A549 (cell line): Measurements from ENCODE around the gene ADAMTS12. TPM values are rescaled to one million over a fixed set of nuclear protein-coding genes. Genes with fewer than 3 reads are reported as not detected.

ENCODE experiments used
- ATAC-seq, 2 experiments: fragments of 200-7000 bp in 1 of 2; fragments of >200 bp in 1 of 2; cut with Nextera tagmentation in 1 of 2; cut with Tn5 transposase in 1 of 2; 3 replicates each; pipeline versions ENCODE4 v1.8.0 to v1.9.1; 2018 to 2020; ENCODE audit warnings: mild to moderate bottlenecking in 1 of 2, moderate library complexity in 1 of 2
- CTCF ChIA-PET: fragments of 300-600 bp; sonication (Branson Sonifier 250); formaldehyde crosslinking; extraction: SDS; loops from one replicate; lab custom pipeline; 2021; ENCODE audit warnings: antibody characterized with exemption, inconsistent platforms; lab: Yijun Ruan, JAX
- POLR2A ChIA-PET: fragments of 350-600 bp; formaldehyde crosslinking; extraction: SDS; loops from one replicate; lab custom pipeline; 2021; ENCODE audit warnings: antibody characterized with exemption, inconsistent platforms; lab: Yijun Ruan, JAX
- DNase-seq, 2 experiments: peaks; one replicate each; pipeline versions ENCODE4 v3.0.0 to v3.0.0-alpha.2; 2011 to 2016; ENCODE audit warnings: low read depth in 1 of 2, low spot score in 1 of 2
- FAIRE-seq: peaks from 2 replicates; lab custom pipeline; 2011; peaks lifted over from hg19 to GRCh38; lab: Jason Lieb, UNC
- H3K27ac ChIP-seq, 2 experiments: fragments of >200 bp; sonication (Bioruptor Twin); formaldehyde crosslinking; 3 replicates each; pipeline ENCODE4 v1.5.1; 2016 to 2017
- H3K4me1 ChIP-seq: fragments of >200 bp; sonication (Bioruptor Twin); formaldehyde crosslinking; 3 replicates; pipeline ENCODE4 v1.6.1; 2016
- H3K4me2 ChIP-seq: fragments of >200 bp; sonication (Bioruptor Twin); formaldehyde crosslinking; 3 replicates; pipeline ENCODE4 v1.6.1; 2016
- H3K4me3 ChIP-seq: fragments of >200 bp; sonication (Bioruptor Twin); formaldehyde crosslinking; 3 replicates; pipeline ENCODE4 v1.5.1; 2016
- H3K9me3 ChIP-seq: fragments of >200 bp; sonication (Bioruptor Twin); formaldehyde crosslinking; 3 replicates; pipeline ENCODE4 v1.6.1; 2016
- ATOH8 ChIP-seq: fragments of 250-450 bp; sonication (Bioruptor Pico); IDR thresholded peaks from 2 replicates; pipeline ENCODE4 v1.5.0; 2020; ENCODE audit warnings: low read depth, mild to moderate bottlenecking, moderate library complexity
- BCL3 ChIP-seq: fragments of >200 bp; sonication (Bioruptor Twin); formaldehyde crosslinking; IDR thresholded peaks from 3 replicates; pipeline ENCODE4 v1.6.1; 2016
- CBX2 ChIP-seq: fragments of 200-600 bp; sonication (generic); IDR thresholded peaks from 2 replicates; pipeline ENCODE4 v1.6.1; 2016; ENCODE audit warnings: low read depth, mild to moderate bottlenecking, borderline replicate concordance
- CBX8 ChIP-seq: fragments of 200-600 bp; sonication (generic); IDR thresholded peaks from 2 replicates; pipeline ENCODE4 v1.6.1; 2016
- CHD2 ChIP-seq: fragments of 150-350 bp; IDR thresholded peaks from 2 replicates; pipeline ENCODE4 v1.6.1; 2014; ENCODE audit warnings: low read length; ENCODE audit not compliant: partially characterized antibody
- CTCF ChIP-seq: fragments of >200 bp; sonication (Bioruptor Twin); formaldehyde crosslinking; IDR thresholded peaks from 3 replicates; pipeline ENCODE4 v1.5.1; 2016
- EHMT2 ChIP-seq: fragments of 200-600 bp; sonication (generic); IDR thresholded peaks from 2 replicates; pipeline ENCODE4 v1.6.1; 2016; ENCODE audit warnings: antibody characterized with exemption, low read depth, mild to moderate bottlenecking, moderate library complexity
- FOSB ChIP-seq: fragments of 250-450 bp; sonication (Bioruptor Pico); IDR thresholded peaks from 2 replicates; pipeline ENCODE4 v1.5.0; 2020; ENCODE audit warnings: mild to moderate bottlenecking, moderate library complexity
- FOSL2 ChIP-seq, 2 experiments: fragments of 450-650 bp in 1 of 2; fragments of >200 bp in 1 of 2; sonication (Bioruptor Twin) in 1 of 2; formaldehyde crosslinking; IDR thresholded peaks; 2 replicates each; pipeline versions ENCODE4 v1.5.0 to v1.6.1; 2016 to 2020; ENCODE audit warnings: mild to moderate bottlenecking in 1 of 2, moderate library complexity in 1 of 2
- FOXS1 ChIP-seq: fragments of 250-450 bp; sonication (Bioruptor Pico); IDR thresholded peaks from 2 replicates; pipeline ENCODE4 v1.5.0; 2020; ENCODE audit warnings: mild to moderate bottlenecking, moderate library complexity
- GATA3 ChIP-seq: IDR thresholded peaks from 2 replicates; pipeline ENCODE4 v1.6.1; 2012; ENCODE audit warnings: borderline replicate concordance
- HEYL ChIP-seq: fragments of 250-450 bp; sonication (Bioruptor Pico); IDR thresholded peaks from 2 replicates; pipeline ENCODE4 v1.8.0; 2021; ENCODE audit warnings: mild to moderate bottlenecking, moderate library complexity
- HMGXB4 ChIP-seq: fragments of 250-450 bp; sonication (Bioruptor Pico); IDR thresholded peaks from 2 replicates; pipeline ENCODE4 v1.5.0; 2021; ENCODE audit warnings: mild to moderate bottlenecking, moderate library complexity, borderline replicate concordance
- HOXB13 ChIP-seq: fragments of 250-450 bp; sonication (Bioruptor Pico); IDR thresholded peaks from 2 replicates; pipeline ENCODE4 v1.5.0; 2020; ENCODE audit warnings: low read depth, mild to moderate bottlenecking, moderate library complexity
- JUNB ChIP-seq: fragments of >200 bp; sonication (Bioruptor Twin); formaldehyde crosslinking; IDR thresholded peaks from 2 replicates; pipeline ENCODE4 v1.6.1; 2016
- KDM1A ChIP-seq: fragments of 200-600 bp; sonication (generic); IDR thresholded peaks from 2 replicates; pipeline ENCODE4 v1.6.1; 2016; ENCODE audit warnings: low read depth, mild to moderate bottlenecking
- MAX ChIP-seq: IDR thresholded peaks from 2 replicates; pipeline ENCODE4 v1.6.1; 2012
- MAZ ChIP-seq: fragments of 150-350 bp; IDR thresholded peaks from 2 replicates; pipeline ENCODE4 v1.6.1; 2014; ENCODE audit warnings: antibody characterized with exemption, low read depth, low read length, borderline replicate concordance
- NFE2L2 ChIP-seq: fragments of 150-350 bp; conservative IDR thresholded peaks from 2 replicates; pipeline ENCODE4 v1.6.1; 2014; ENCODE audit warnings: low read length
- NR3C1 ChIP-seq: fragments of >200 bp; sonication (Bioruptor Twin); formaldehyde crosslinking; IDR thresholded peaks from 3 replicates; pipeline ENCODE4 v1.6.1; 2017
- PHF8 ChIP-seq: fragments of 200-600 bp; sonication (generic); IDR thresholded peaks from 2 replicates; pipeline ENCODE4 v1.6.1; 2016; ENCODE audit warnings: low read depth, mild to moderate bottlenecking, antibody characterized with exemption, moderate library complexity, borderline replicate concordance
- POLR2A ChIP-seq: IDR thresholded peaks from 2 replicates; pipeline ENCODE4 v1.6.1; 2012; ENCODE audit warnings: mild to moderate bottlenecking, low read length
- POLR2AphosphoS2 ChIP-seq: conservative IDR thresholded peaks from 2 replicates; pipeline ENCODE4 v1.6.1; 2012; ENCODE audit warnings: low read length, improper control_type of control experiment, inconsistent platforms
- RARB ChIP-seq: fragments of 250-450 bp; sonication (Bioruptor Pico); IDR thresholded peaks from 2 replicates; pipeline ENCODE4 v1.8.0; 2021; ENCODE audit warnings: mild to moderate bottlenecking, moderate library complexity
- RFX5 ChIP-seq: fragments of 450-650 bp; IDR thresholded peaks from 2 replicates; pipeline ENCODE4 v1.7.1; 2014; ENCODE audit warnings: antibody characterized with exemption, mild to moderate bottlenecking, moderate library complexity
- RNF2 ChIP-seq: fragments of 200-600 bp; sonication (generic); IDR thresholded peaks from 2 replicates; pipeline ENCODE4 v1.6.1; 2016; ENCODE audit warnings: low read depth, mild to moderate bottlenecking, antibody characterized with exemption, moderate library complexity, borderline replicate concordance
- SMC3 ChIP-seq: fragments of >200 bp; sonication (Bioruptor Twin); formaldehyde crosslinking; IDR thresholded peaks from 3 replicates; pipeline ENCODE4 v1.6.1; 2018; ENCODE audit warnings: inconsistent platforms
- SREBF2 ChIP-seq: fragments of 450-650 bp; IDR thresholded peaks from 2 replicates; pipeline ENCODE4 v1.6.1; 2014; ENCODE audit warnings: mild to moderate bottlenecking, moderate library complexity
- TFCP2L1 ChIP-seq: fragments of 250-450 bp; sonication (Bioruptor Pico); IDR thresholded peaks from 2 replicates; pipeline ENCODE4 v1.5.0; 2021; ENCODE audit warnings: mild to moderate bottlenecking
- ZFP36 ChIP-seq: fragments of 450-650 bp; IDR thresholded peaks from 2 replicates; pipeline ENCODE4 v1.6.1; 2014; ENCODE audit warnings: borderline replicate concordance; ENCODE audit not compliant: partially characterized antibody
- WGBS: methylation state at CpG from one replicate; pipeline ENCODE4 v1.1.6; 2017; ENCODE audit errors: missing lambda C conversion rate; 5-methylcytosine and 5-hydroxymethylcytosine counted together
- polyA plus RNA-seq, 4 experiments: library from polyadenylated mRNA; depleted of rRNA in 3 of 4; stranded (reverse); fragments of >200 nt; fragmentation: RNase III in 1 of 4; extraction: RNeasy Plus Mini Kit Qiagen cat#74134 plus additional on column Dnase treatment in 1 of 4; gene quantifications; 2 replicates in 3 of 4; 3 replicates in 1 of 4; pipeline ENCODE4 v1.2.3, GENCODE V29; 2011 to 2017

Gene ADAMTS12
- polyA plus RNA-seq, 2 of the 4 experiments (the other 2 are of a cell fraction): 4.8 to 6.8 TPM

GRCh38 chr5:33637011-33637410 is 254.8 kb downstream of the ADAMTS12 start:
- H3K9me3 ChIP-seq: no peaks in the 10 kb centered on the region
- ATAC-seq (no peak), FAIRE-seq (no peak), DNase-seq (no peak)
- 29% methylated on average over 3 of the region's 3 CpGs for WGBS
- no peak overlapping the region for H3K4me3 ChIP-seq
- ChIA-PET POLR2A (no interaction called here), CTCF (interaction anchor here (1.0 kb wide), 1 partner anchor 180 kb away, joined by 4 read pairs; no protein-coding TSS in a partner anchor)
- H3K27ac ChIP-seq: no peak overlapping the region
- no peaks in the 10 kb centered on the region for H3K4me1 ChIP-seq
- TF ChIP-seq KDM1A (no peak), RARB (CRISPR knock-in tag) (no peak), HEYL (CRISPR knock-in tag) (no peak), RFX5 (no peak), NR3C1 (no peak), FOSL2 (IDR thresholded peaks at IDR 0.05) (no peak), FOSL2 (CRISPR knock-in tag; IDR thresholded peaks at IDR 0.05) (no peak), CBX8 (no peak), JUNB (no peak), TFCP2L1 (no peak), POLR2AphosphoS2 (no peak), ATOH8 (CRISPR knock-in tag) (no peak), GATA3 (no peak), CBX2 (no peak)
- no peak overlapping the region for H3K4me2 ChIP-seq

GRCh38 chr5:33635582-33635981 is 256.2 kb downstream of the ADAMTS12 start:
- Histone ChIP-seq H3K4me3 (no peak overlapping the region), H3K27ac (no peak overlapping the region), H3K4me1 (no peaks in the 10 kb centered on the region), H3K9me3 (no peaks in the 10 kb centered on the region), H3K4me2 (no peak overlapping the region)
- FAIRE-seq: no peak
- TF ChIP-seq POLR2A (no peak), CTCF (no peak), PHF8 (no peak), FOSL2 (IDR thresholded peaks at IDR 0.05) (no peak), FOSL2 (CRISPR knock-in tag; IDR thresholded peaks at IDR 0.05) (no peak), FOSB (CRISPR knock-in tag) (no peak), ZFP36 (no peak), SREBF2 (no peak), JUNB (no peak), MAX (no peak)
- DNase-seq: no peak
- 35% methylated on average over 3 of the region's 3 CpGs for WGBS
- POLR2A ChIA-PET: no interaction called here
- CTCF ChIA-PET: interaction anchor here (0.8 kb wide), 1 partner anchor 80 kb away, joined by 3 read pairs; no protein-coding TSS in a partner anchor
- no peak for ATAC-seq

GRCh38 chr5:33633699-33634098 is 258.1 kb downstream of the ADAMTS12 start:
- WGBS: 46% methylated on average over 2 of the region's 2 CpGs
- ChIA-PET POLR2A (no interaction called here), CTCF (no interaction called here)
- Histone ChIP-seq H3K27ac (no peak overlapping the region), H3K4me1 (no peaks in the 10 kb centered on the region), H3K4me2 (no peak overlapping the region), H3K4me3 (no peak overlapping the region), H3K9me3 (no peaks in the 10 kb centered on the region)
- FAIRE-seq: no peak
- ATAC-seq: no peak
- no peak for DNase-seq
- TF ChIP-seq CHD2 (no peak), MAX (no peak), NFE2L2 (no peak), SMC3 (no peak), HOXB13 (CRISPR knock-in tag) (no peak), BCL3 (no peak), POLR2AphosphoS2 (no peak), JUNB (no peak), FOXS1 (no peak), KDM1A (no peak), RNF2 (no peak), EHMT2 (no peak), MAZ (no peak), SREBF2 (no peak), HMGXB4 (CRISPR knock-in tag) (no peak), TFCP2L1 (no peak)
